ENCODE results near the gene BYSL. TPM values are rescaled to one million over a fixed set of nuclear protein-coding genes. Genes with fewer than 3 reads are reported as not detected.

Gene BYSL
- total RNA-seq, 1 experiment from 2014 or later = 51.7 TPM

- intact Hi-C loops (cut with micrococcal nuclease; ENCODE audit: unreplicated experiment) = no loop called here
- no peak overlapping the region for H3K27ac Mint-ChIP-seq (ENCODE audit: unreplicated experiment)
- no peaks in the 10 kb centered on the region for H3K9me3 Mint-ChIP-seq (ENCODE audit: low read depth, unreplicated experiment)
- CTCF ChIA-PET = no interaction called here
- TF ChIP-seq CTCF (IDR thresholded peaks at IDR 0.05; ENCODE audit: unreplicated experiment) = no peak
- no peaks in the 10 kb centered on the region for H3K36me3 Mint-ChIP-seq (ENCODE audit: insufficient read depth, unreplicated experiment)
- no TSS peak for BruUV-seq (replicated peaks)
- H3K4me1 Mint-ChIP-seq (ENCODE audit: low read depth, unreplicated experiment) = no peaks in the 10 kb centered on the region
- H3K4me3 Mint-ChIP-seq (ENCODE audit: low read depth, unreplicated experiment) = no peak overlapping the region
- no peaks in the 10 kb centered on the region for H3K27me3 Mint-ChIP-seq (ENCODE audit: unreplicated experiment)
- DNase-seq = no peak
Observed at GRCh38 chr6:41877051-41877680, 44.1 kb upstream of the BYSL start.

DNA sequence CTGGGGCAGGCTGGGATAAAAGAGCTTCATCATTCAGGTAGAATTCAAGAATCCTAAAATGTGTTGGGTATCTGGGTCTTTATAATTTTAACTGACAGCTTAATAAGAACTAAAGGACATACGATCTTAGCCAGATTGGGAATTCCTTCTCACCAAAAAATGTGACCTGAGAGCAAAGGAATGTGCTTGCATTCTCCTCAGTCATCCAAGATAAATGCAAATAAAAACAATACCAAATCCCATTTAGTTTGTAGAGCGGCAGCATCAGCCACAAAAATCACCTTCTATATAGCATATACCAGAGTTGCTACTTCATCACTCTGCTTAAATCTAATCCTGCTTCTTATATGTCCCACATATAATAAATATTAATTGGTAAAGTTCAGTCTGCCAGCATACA is 43.1 kb upstream of the BYSL start:
- Mint-ChIP-seq H3K4me3 (ENCODE audit: low read depth, unreplicated experiment) (no peak overlapping the region), H3K27ac (ENCODE audit: unreplicated experiment) (no peak overlapping the region)

DNA sequence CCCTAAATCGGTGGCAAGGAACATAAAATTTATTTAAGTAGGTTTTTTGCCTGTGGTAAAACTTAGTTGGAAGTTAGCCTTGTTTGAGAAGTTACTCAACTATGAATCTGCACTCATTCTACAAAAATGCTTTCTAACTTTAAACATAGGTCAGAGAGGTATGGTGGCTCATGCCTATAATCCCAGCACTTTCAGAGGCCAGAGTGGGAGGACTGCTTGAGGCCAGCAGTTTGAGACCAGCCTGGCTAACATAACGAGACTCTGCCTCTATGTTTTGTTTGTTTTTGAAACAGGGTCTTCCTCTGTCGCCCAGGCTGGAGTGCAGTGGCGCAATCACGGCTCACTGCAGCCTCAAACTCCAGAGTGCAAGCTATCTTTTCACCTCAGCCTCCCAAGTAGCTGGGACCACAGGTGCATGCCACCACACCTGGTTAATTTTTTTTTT is 42.3 kb upstream of the BYSL start:
- no peaks in the 10 kb centered on the region for H3K9me3 Mint-ChIP-seq (ENCODE audit: low read depth, unreplicated experiment)
- H3K4me1 Mint-ChIP-seq (ENCODE audit: low read depth, unreplicated experiment) = no peaks in the 10 kb centered on the region
- no TSS peak for BruUV-seq (replicated peaks)
- no peak for TF ChIP-seq CTCF (IDR thresholded peaks at IDR 0.05; ENCODE audit: unreplicated experiment)
- H3K4me3 Mint-ChIP-seq (ENCODE audit: low read depth, unreplicated experiment) = no peak overlapping the region
- no peaks in the 10 kb centered on the region for H3K36me3 Mint-ChIP-seq (ENCODE audit: insufficient read depth, unreplicated experiment)
- intact Hi-C loops (cut with micrococcal nuclease; ENCODE audit: unreplicated experiment) = no loop called here
- H3K27me3 Mint-ChIP-seq (ENCODE audit: unreplicated experiment) = no peaks in the 10 kb centered on the region
- DNase-seq = no peak
- CTCF ChIA-PET = no interaction called here
- no peak overlapping the region for H3K27ac Mint-ChIP-seq (ENCODE audit: unreplicated experiment)

More for the DNA sequence above, 43.1 kb upstream of the BYSL start:
- H3K36me3 Mint-ChIP-seq (ENCODE audit: insufficient read depth, unreplicated experiment) = no peaks in the 10 kb centered on the region
- H3K9me3 Mint-ChIP-seq (ENCODE audit: low read depth, unreplicated experiment) = no peaks in the 10 kb centered on the region
- DNase-seq = no peak
- intact Hi-C loops (cut with micrococcal nuclease; ENCODE audit: unreplicated experiment) = no loop called here
- no TSS peak for BruUV-seq (replicated peaks)
- CTCF ChIA-PET = interaction anchor here (0.9 kb wide), 1 partner anchor 90 kb away, joined by 3 read pairs; no protein-coding TSS in a partner anchor
- H3K4me1 Mint-ChIP-seq (ENCODE audit: low read depth, unreplicated experiment) = no peaks in the 10 kb centered on the region
- no peaks in the 10 kb centered on the region for H3K27me3 Mint-ChIP-seq (ENCODE audit: unreplicated experiment)
- no peak for TF ChIP-seq CTCF (IDR thresholded peaks at IDR 0.05; ENCODE audit: unreplicated experiment)

DNA sequence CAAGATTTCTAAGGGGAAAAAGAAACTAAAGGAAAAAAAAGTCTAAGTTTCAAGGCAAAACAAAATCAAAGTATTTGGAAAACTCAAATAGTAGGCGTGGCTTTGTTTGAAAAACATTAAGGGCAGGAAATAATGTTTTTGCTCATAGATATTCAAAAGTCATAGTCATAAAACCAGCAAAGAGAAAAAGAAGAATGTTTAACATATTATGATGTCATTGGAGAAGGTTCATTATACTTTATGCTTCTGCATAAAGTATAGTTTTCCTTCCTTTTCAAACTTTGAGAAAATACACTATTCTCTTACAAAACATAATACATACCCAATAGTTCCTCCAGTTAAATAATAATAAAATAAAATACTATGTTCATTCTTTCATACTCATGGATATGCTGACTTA is 39.8 kb upstream of the BYSL start:
- no peaks in the 10 kb centered on the region for H3K36me3 Mint-ChIP-seq (ENCODE audit: insufficient read depth, unreplicated experiment)
- H3K27ac Mint-ChIP-seq (ENCODE audit: unreplicated experiment) = no peak overlapping the region
- no peaks in the 10 kb centered on the region for H3K27me3 Mint-ChIP-seq (ENCODE audit: unreplicated experiment)
- CTCF ChIA-PET = interaction anchor here (0.6 kb wide), 1 partner anchor 67 kb away, joined by 4 read pairs; no protein-coding TSS in a partner anchor
- H3K4me3 Mint-ChIP-seq (ENCODE audit: low read depth, unreplicated experiment) = no peak overlapping the region
- no peaks in the 10 kb centered on the region for H3K4me1 Mint-ChIP-seq (ENCODE audit: low read depth, unreplicated experiment)
- no peak for TF ChIP-seq CTCF (IDR thresholded peaks at IDR 0.05; ENCODE audit: unreplicated experiment)
- intact Hi-C loops (cut with micrococcal nuclease; ENCODE audit: unreplicated experiment) = no loop called here
- DNase-seq = no peak
- no TSS peak for BruUV-seq (replicated peaks)
- no peaks in the 10 kb centered on the region for H3K9me3 Mint-ChIP-seq (ENCODE audit: low read depth, unreplicated experiment)
